GM19238 (cell line): Measurements from ENCODE around the gene ARAP1.

Experiments used
- DNase-seq: peaks from one replicate; pipeline ENCODE4 v3.0.0; 2011; ENCODE audit warnings: low spot score; ENCODE audit not compliant: insufficient read length

ARAP1 gene

GRCh38 chr11:72685560-72686480 lies 66.4 kb downstream of the ARAP1 start:
- no peak for DNase-seq

DNA sequence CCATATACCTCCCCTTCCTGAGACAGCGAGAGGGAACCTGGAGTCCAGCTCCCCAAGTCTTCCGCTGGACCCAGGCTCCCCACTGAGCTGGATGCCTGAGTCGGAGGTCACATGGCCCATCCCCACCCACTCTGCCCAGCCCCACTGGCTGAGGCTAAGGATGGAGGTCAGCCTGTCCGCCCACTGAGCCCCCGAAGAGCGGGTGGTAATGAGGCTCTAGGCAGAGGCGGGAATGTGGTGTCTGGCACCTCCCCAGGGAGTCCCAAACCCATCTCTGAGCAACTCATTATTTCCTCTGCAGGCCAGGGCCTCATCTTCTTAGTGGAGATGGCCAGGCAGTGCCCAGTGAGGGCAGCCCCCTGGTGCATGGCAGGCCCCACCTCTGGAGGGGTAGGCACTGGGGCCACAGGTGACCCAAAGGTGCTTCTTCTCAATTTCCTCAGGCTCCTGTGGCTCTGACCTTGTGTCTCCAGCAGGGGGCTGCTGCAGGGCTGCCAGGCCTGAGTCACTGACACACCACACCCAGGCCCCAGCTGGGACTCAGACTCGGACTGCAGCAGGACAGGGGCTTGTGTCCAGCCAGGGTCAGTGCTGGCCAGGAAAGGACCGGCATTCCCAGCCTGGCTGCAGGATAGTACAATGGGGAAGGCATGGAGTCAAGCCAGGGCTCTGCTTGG lies 67.8 kb downstream of the ARAP1 start:
- DNase-seq: peak; percentile 70

GRCh38 chr11:72683782-72684200 lies 68.4 kb downstream of the ARAP1 start:
- peak; percentile 80 for DNase-seq

DNA sequence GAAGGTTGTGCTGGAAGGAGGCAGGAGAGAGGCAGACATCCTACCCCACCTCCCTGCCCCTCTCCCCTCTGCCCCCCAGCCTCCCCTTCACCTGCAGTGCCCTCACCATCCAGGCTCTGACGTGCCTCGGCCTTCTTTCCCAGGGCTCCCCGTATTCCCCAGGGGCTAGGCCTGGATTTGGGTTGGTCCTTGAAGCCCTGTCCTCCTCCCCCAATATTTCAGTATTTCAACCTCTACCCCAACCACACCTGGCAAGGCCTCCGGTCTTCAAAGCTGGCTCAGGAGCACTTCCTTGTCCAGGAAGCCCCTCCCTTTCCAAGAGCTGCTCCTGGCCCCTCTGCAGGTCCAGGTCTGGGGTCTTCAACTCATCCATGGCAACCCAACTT lies 69.4 kb downstream of the ARAP1 start:
- no peak for DNase-seq

DNA sequence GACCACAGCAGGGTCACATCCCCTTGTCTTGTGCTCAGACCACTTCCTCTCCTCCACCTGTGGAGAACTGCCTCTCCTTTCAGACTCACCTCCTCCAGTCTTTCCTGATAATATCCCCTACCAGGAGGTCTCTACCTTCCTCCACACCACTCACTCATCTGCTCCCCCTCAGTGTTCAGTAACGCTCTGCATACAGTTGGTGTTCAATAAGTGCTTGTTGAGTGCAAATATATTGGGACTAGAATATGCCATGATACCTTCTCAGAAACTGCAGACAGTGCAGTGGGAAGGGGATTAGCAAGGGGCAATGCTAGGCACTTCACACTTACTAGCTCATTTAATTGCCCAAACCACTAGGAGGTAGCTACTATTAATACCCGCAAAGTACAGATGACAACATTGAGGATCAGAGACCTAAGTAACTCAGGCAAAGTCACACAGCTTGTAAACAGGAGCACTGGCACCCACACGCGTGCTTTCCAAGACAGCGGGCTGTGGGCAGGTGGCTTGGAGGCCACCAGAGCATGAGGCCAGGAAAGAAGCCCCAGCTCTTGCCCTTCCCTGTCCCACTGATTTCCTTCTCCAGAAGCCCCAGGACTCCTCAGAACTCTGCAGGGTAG lies 69.9 kb downstream of the ARAP1 start:
- DNase-seq: no peak

DNA sequence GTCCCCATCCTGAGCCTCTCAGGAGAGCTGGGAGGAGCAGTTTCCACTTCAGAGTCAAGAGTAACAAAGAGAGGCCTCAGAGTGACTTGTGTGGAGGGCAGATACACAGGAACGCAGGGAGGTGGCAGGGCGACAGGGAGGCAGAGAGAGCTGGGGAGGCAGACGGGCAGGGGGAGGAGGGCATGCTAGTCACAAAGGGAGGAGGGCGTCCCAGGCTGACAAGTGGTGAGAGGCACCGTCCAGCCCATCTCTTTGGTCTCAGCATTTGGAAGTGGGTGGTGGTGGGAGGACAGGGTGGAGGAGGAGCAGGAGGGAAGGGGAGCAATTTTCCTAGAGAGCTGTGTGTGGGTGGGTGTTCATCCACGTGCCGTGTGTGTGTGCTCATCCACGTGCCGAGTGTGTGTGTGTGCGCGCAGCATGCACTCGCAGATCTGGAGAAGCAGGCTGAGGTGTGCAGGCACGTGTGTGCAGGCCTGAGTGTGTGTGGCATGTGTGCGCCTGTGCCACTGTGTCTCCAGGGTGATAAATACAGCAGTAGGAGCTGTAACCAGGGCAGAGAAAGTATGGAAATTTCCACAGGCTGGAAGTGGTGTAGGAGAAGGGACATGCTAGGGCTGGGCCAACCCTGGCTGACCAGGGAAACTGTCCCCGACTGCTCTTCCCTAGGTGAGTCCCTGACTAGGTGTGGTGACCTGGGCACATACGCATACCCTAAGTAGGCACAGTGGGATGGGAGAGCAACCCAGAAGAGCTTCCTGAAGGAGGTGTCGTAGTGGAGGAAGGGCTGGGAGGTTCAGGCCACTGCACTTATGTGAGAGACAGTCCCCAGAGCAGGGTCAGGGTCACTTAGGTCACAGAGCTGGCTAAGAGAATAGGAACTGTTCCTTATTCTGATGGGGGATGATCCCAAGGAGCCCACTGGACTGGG lies 70.7 kb downstream of the ARAP1 start:
- DNase-seq: no peak

DNA sequence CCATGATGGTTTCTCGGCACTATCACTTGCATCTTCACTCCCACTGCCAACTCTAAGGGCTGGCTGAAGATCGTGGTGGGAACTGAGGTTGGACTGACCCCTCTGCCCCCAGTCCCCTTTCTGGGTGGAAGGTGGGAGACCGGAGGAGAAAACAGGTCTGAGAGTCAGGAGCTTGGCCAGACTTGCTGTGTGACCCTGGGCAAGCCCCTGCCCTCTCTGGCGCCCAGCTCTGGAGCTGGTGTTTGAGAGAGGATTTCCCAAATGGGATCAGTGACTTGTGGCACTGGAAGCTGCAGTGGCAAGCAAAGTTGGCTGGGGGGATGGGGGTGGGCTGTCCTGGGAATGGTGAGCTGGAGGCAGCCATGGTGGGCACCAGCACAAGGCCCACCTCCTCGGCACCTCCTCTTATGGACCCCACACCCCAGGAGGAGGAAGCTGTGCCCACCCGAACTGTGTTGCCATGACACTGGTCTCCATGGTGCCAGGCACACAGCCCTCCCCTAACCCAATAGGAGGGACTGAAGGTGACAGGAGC lies 71.5 kb downstream of the ARAP1 start:
- no peak for DNase-seq

- DNase-seq: no peak
These were observed 72.3 kb downstream of the ARAP1 start for GRCh38 chr11:72679869-72680268.

- no peak for DNase-seq
These were observed 73.7 kb downstream of the ARAP1 start for GRCh38 chr11:72678524-72678923.

DNA sequence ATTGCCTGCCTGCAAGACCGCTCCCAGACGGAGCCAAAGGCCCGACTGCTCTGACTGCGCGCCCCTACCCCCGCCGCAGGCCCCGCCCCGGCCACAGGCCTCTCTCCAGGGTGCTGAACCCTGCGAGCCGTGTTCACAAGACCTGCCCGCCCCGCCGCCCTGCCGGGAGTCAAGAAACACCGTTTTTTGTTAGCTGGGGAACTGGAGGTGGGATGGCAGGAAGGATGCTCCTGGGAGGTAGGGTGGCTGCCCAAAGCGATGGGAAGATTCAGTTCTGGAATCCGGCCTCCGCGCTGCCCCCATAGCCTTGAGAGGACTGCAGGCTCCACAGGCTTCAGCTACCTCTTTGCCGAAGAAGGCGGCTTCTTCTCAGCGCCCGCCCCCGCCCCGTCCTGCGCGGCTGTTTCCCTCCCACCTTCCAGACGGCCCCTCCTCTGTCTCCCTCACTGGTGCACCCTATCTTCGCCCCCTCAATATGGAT lies 75.3 kb downstream of the ARAP1 start:
- peak; percentile 46 for DNase-seq

DNA sequence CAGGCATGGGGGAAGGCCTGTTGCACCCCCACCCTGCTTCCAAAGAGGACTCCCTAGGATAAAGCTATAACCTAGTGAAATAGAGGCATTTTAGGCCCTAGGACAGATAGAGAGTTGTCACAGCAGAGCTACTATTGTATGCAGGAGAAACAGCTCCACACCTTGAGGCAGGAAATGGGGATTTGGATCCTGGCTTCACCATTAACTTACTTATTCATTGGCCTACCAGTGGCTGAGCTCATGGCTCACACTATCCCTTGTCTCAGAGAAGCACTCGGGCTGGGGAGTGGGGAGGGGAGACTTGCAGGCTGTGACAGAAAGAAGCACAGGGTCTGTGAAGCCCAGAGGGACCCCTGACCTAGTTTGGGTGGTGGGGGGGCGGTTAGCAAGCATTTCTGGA lies 77.0 kb downstream of the ARAP1 start:
- DNase-seq: no peak

DNA sequence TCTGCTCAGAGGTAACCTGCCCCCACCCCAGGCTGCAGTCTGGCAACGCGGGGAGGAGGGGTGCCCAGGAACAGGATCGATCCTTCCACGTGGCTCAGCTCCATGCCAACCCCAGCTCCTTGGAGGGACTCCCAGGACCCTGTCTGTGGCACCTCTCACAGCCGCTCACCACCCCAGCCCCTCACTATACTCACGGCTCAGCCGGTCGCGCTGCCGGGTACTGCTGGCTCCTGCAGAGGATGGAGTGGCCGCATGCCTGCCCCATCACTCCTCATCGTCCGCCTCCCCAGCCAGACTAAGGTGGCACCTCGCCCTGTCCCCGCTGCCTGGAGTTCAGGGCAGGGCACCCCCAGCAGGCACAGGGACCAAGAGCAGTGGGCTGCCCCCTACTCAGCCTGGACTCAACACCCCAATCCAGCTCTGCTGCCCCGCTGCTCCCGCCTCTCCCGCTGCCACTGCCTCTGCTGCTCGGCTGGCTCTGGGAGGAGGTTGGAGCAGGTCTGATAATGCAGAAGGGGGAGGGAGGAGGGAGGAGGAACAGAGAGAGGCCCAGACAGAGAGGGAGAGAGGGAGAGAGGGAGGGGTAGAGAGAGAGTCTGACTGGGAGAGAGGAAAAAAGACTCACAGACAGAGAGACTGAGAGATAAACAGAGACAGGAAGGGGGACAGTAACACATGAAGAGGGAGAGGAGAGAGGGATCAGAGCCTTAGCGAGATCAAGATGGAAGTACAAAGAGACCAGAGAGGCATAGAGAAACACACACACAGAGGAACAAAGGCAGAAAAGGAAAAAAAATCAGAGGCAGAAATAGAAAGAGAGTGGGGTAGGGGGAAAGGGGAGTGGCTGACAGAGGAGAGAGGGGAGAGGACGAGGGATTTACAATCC lies 78.0 kb downstream of the ARAP1 start, which contains the start of gene PDE2A:
Gene PDE2A (minus strand): TSS at position 480 of the 886 bp plus-strand sequence. CDS start 215 bp downstream, at position 265.
- DNase-seq: no peak

DNA sequence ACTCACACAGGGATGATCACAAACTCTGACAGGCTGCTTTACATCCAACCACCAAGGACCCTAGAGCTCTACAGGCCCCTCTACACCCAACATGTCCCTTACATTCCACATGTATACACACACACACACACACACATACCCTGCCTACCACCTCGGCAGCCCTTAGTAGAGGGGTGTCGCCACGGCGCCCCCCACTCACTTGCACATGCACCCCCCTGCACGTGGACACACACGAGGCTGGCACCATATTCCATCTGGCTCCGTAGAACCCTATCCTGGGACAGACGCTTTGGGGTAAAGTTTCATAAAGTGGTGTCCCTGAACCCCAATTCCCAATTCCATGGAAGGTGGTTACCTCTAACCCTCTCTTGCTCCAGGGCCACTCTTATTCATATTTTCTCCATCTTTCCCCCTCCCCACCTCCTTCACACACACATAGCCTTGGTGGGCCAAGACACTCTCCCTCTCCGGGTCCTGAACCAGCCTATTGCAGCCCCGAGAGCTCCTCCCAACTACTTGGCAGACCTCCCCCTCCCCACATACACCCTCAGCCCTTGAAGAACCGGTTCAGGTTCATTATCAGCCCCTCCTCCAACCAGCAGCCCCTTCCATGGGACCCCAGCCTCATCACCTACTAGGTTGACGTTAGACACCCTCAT lies 78.8 kb downstream of the ARAP1 start:
- no peak for DNase-seq

DNA sequence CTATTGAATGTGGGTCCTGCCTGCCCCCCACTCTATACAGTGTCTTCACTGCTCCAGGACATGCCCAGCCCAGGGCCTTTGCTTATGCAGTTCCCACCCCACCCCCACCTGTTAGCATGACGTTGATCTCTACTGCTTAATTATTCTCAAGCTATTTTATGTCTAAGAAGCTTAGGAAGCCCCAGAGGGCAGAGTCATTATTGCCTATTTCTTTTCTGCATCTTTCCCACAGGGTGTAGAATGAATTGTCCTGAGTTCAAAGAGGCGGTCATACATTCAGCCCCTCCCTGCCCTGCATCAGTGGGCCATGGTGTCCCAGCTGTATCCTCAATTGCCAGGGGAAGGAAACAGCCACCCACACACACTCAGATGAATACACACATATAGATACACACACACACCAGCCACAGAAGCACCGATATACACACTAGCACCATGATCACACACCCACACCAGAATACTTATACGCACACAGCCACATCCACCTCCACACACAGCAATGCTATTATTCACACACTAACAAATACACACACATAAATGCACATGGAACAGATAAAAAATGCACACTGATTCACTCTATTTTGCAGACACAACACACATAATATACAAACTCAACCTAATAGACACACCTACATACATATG lies 79.5 kb downstream of the ARAP1 start:
- DNase-seq: no peak

GRCh38 chr11:72671152-72672099 lies 80.8 kb downstream of the ARAP1 start:
- DNase-seq: no peak

DNA sequence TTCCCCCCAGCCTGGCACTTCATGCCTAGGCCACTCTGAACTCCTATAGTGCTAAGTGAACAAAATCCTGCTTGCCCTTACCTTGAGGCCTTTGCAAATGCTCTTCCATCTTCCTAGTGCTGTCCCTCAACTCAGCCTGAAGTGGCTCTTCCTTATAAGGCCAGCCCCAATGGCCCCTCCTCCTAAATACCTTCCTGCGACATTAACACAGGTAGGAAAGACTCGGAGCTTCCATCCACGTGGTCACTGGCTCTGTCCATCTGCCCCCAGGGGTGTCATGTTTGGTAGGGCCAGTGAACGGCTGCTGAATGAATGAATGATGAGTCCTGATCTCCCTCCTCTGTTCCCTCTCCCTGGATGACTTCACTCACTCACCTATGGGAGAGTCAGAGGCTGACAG lies 82.2 kb downstream of the ARAP1 start:
- DNase-seq: no peak

DNA sequence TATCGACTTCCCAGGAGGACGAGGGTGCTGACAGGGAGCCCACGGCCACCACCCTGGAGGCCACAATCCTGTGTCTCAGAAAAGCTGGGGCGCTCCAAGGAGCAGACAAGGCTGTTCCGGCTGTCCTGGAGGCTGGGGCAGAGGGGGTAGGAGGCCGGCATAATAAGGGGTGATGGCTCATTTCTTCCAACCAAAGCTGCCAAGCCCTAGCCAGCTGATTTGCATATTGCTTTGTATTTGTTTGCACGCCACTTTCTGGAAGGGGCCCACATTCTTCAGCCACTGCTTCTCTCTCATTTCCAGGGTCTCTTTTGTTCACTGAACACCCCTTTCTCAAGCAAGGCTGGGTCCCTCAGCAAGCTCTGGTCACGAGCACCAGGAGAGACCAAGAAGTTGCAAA lies 82.7 kb downstream of the ARAP1 start:
- no peak for DNase-seq
